ENCODE results near the gene SNAP47.

GRCh38 chr1:227781314-227781930, 46.2 kb downstream of the SNAP47 start:
- TF ChIP-seq GLIS3 (CRISPR knock-in tag; IDR thresholded peaks at IDR 0.05) (no peak), ARNTL (CRISPR knock-in tag; IDR thresholded peaks at IDR 0.05; ENCODE audit: borderline replicate concordance, low read depth) (no peak)

All from SK-N-SH treated with all-trans-retinoic acid at 6 μM for 48 hours (cell line).